CD8-positive, alpha-beta memory T cell (primary cell): ENCODE data around the gene C4BPA. TPM values are rescaled to one million over a fixed set of nuclear protein-coding genes. Genes with fewer than 3 reads are reported as not detected.

Source experiments
- CTCF ChIA-PET: fragments of 350-600 bp; sonication (Branson Sonifier 250); formaldehyde crosslinking; loops from one replicate; lab custom pipeline; 2021; ENCODE audit warnings: antibody characterized with exemption; lab: Charles Lee
- POLR2A ChIA-PET: fragments of 350-600 bp; sonication (Branson Sonifier 250); formaldehyde crosslinking; loops from one replicate; lab custom pipeline; 2021; ENCODE audit warnings: antibody characterized with exemption; lab: Charles Lee
- DNase-seq, 5 donors: peaks; one replicate each; pipeline versions ENCODE4 v3.0.0 to v3.0.0-alpha.2; 2020 to 2022; ENCODE audit warnings: mixed read lengths in 1 of 5
- H3K27ac ChIP-seq: one replicate; pipeline ENCODE4 v1.7.0; 2013; ENCODE audit warnings: low read depth, mild to moderate bottlenecking, low read length, moderate library complexity
- H3K27me3 ChIP-seq: 2 replicates; pipeline ENCODE4 v1.7.0; 2013; ENCODE audit warnings: low read length, mild to moderate bottlenecking; ENCODE audit not compliant: insufficient read depth, poor library complexity, severe bottlenecking
- H3K36me3 ChIP-seq: 2 replicates; pipeline ENCODE4 v1.7.0; 2013; ENCODE audit warnings: mild to moderate bottlenecking, low read length, moderate library complexity; ENCODE audit not compliant: insufficient read depth
- H3K4me1 ChIP-seq: 2 replicates; pipeline ENCODE4 v1.7.0; 2013; ENCODE audit warnings: mild to moderate bottlenecking, low read length, moderate library complexity; ENCODE audit not compliant: insufficient read depth
- H3K4me3 ChIP-seq: 2 replicates; pipeline ENCODE4 v1.7.0; 2013; ENCODE audit warnings: mild to moderate bottlenecking, low read length
- H3K9me3 ChIP-seq: 2 replicates; pipeline ENCODE4 v1.7.0; 2013; ENCODE audit warnings: mild to moderate bottlenecking, low read length
- H3K27ac Mint-ChIP-seq, 8 donors: one replicate each; pipeline ENCODE4 v1.8.0; 2020 to 2021; ENCODE audit warnings: mixed read lengths in 8 of 8, mild to moderate bottlenecking in 6 of 8, inconsistent platforms in 3 of 8, moderate library complexity in 3 of 8
- H3K27me3 Mint-ChIP-seq, 2 donors: one replicate each; pipeline ENCODE4 v1.8.0; 2020 to 2021; ENCODE audit warnings: mixed read lengths in 2 of 2, mild to moderate bottlenecking in 1 of 2, moderate library complexity in 1 of 2
- H3K36me3 Mint-ChIP-seq, 3 donors: one replicate each; pipeline ENCODE4 v1.8.0; 2020 to 2021; ENCODE audit warnings: mixed read lengths in 3 of 3, inconsistent platforms in 1 of 3, mild to moderate bottlenecking in 1 of 3
- H3K4me1 Mint-ChIP-seq, 3 donors: one replicate each; pipeline ENCODE4 v1.8.0; 2020 to 2021; ENCODE audit warnings: mixed read lengths in 3 of 3, inconsistent platforms in 1 of 3, mild to moderate bottlenecking in 1 of 3
- H3K4me3 Mint-ChIP-seq, 7 donors: one replicate each; pipeline ENCODE4 v1.8.0; 2020 to 2021; ENCODE audit warnings: mixed read lengths in 7 of 7, mild to moderate bottlenecking in 6 of 7, moderate library complexity in 4 of 7, inconsistent platforms in 2 of 7
- H3K9me3 Mint-ChIP-seq, 5 donors: one replicate each; pipeline ENCODE4 v1.8.0; 2020 to 2022; ENCODE audit warnings: mixed read lengths in 5 of 5, mild to moderate bottlenecking in 3 of 5, moderate library complexity in 2 of 5, inconsistent platforms in 1 of 5
- polyA plus RNA-seq: library from polyadenylated mRNA; unstranded; fragments of 300-500 nt; fragmentation: Illumina TruSeq; gene quantifications from one replicate; pipeline ENCODE4 v1.2.3, GENCODE V29; 2021
- total RNA-seq, 2 experiments: library from RNA; stranded (reverse); gene quantifications; one replicate each; pipeline ENCODE4 v1.2.3, GENCODE V29; 2021

C4BPA gene
- total RNA-seq (not detected), polyA plus RNA-seq (not detected)

- Histone ChIP-seq H3K4me1 (no peaks in the 10 kb centered on the region), H3K9me3 (no peaks in the 10 kb centered on the region), H3K36me3 (no peaks in the 10 kb centered on the region), H3K27ac (no peak within 1 kb of the TSS), H3K4me3 (no peak within 1 kb of the TSS), H3K27me3 (no peaks in the 10 kb centered on the region)
- POLR2A ChIA-PET: no interaction called here
- H3K4me3 Mint-ChIP-seq: peak within 1 kb of the TSS in 1 of 7 donors; percentile 23
- H3K27ac Mint-ChIP-seq: no peak within 1 kb of the TSS
- CTCF ChIA-PET: no interaction called here
- H3K27me3 Mint-ChIP-seq: peaks cover 15 to 36% of the 10 kb centered on the region in 2 donors
- no peaks in the 10 kb centered on the region for H3K36me3 Mint-ChIP-seq
- no peaks in the 10 kb centered on the region for H3K9me3 Mint-ChIP-seq
- no peak for DNase-seq
- H3K4me1 Mint-ChIP-seq: no peaks in the 10 kb centered on the region
Measured at GRCh38 chr1:207103892-207104373, at the start of gene C4BPA. TSS of gene C4BPA (plus strand) at chr1:207104233. CDS start at chr1:207113026, 8,793 bp downstream.

GRCh38 chr1:207054491-207054890 lies 49.5 kb upstream of the C4BPA start:
- Histone ChIP-seq H3K4me1 (peaks cover 25% of the 10 kb centered on the region), H3K27ac (no peak overlapping the region), H3K9me3 (no peaks in the 10 kb centered on the region), H3K4me3 (no peak overlapping the region), H3K27me3 (no peaks in the 10 kb centered on the region), H3K36me3 (peaks cover 2% of the 10 kb centered on the region)
- CTCF ChIA-PET: interaction anchor here (1.3 to 2.3 kb wide), 3 partner anchors 15 to 352 kb away, joined by 3 to 15 read pairs (median 3); no protein-coding TSS in a partner anchor
- Mint-ChIP-seq H3K36me3 (peaks cover 0 to 18% (median 0%) of the 10 kb centered on the region in 3 donors), H3K9me3 (no peaks in the 10 kb centered on the region), H3K4me1 (peaks cover 31 to 42% (median 36%) of the 10 kb centered on the region in 3 donors), H3K4me3 (peak overlapping the region in 6 of 7 donors; percentile 66 to 98 (median 93)), H3K27me3 (peaks cover 1 to 4% of the 10 kb centered on the region in 2 donors), H3K27ac (peak overlapping the region in 5 of 8 donors; percentile 10 to 98 (median 76))
- POLR2A ChIA-PET: no interaction called here
- DNase-seq: no peak

GRCh38 chr1:207055386-207056001 lies 48.5 kb upstream of the C4BPA start:
- POLR2A ChIA-PET: no interaction called here
- Mint-ChIP-seq H3K9me3 (no peaks in the 10 kb centered on the region), H3K27ac (peak overlapping the region in 1 of 8 donors; percentile 10), H3K4me3 (peak overlapping the region in 2 of 7 donors; percentile 4 to 89), H3K27me3 (peaks cover under 1 to 4% of the 10 kb centered on the region in 2 donors), H3K4me1 (peaks cover 24 to 34% (median 26%) of the 10 kb centered on the region in 3 donors), H3K36me3 (peaks cover 0 to 8% (median 0%) of the 10 kb centered on the region in 3 donors)
- CTCF ChIA-PET: interaction anchor here (1.0 kb wide), 1 partner anchor 17 kb away, joined by 3 read pairs; no protein-coding TSS in a partner anchor
- no peak overlapping the region for H3K4me3 ChIP-seq
- DNase-seq: no peak
- no peaks in the 10 kb centered on the region for H3K36me3 ChIP-seq
- no peaks in the 10 kb centered on the region for H3K27me3 ChIP-seq
- H3K27ac ChIP-seq: no peak overlapping the region
- H3K4me1 ChIP-seq: peaks cover 21% of the 10 kb centered on the region
- no peaks in the 10 kb centered on the region for H3K9me3 ChIP-seq

GRCh38 chr1:207056673-207057072 lies 47.4 kb upstream of the C4BPA start:
- Histone ChIP-seq H3K27ac (no peak overlapping the region), H3K27me3 (no peaks in the 10 kb centered on the region), H3K9me3 (no peaks in the 10 kb centered on the region), H3K36me3 (no peaks in the 10 kb centered on the region), H3K4me1 (peaks cover 14% of the 10 kb centered on the region), H3K4me3 (no peak overlapping the region)
- H3K27me3 Mint-ChIP-seq: peaks cover 0 to 4% of the 10 kb centered on the region in 2 donors
- no peak for DNase-seq
- CTCF ChIA-PET: interaction anchor here (1.0 kb wide), 1 partner anchor 16 kb away, joined by 3 read pairs; no protein-coding TSS in a partner anchor
- peak overlapping the region in 1 of 7 donors; percentile 56 for H3K4me3 Mint-ChIP-seq
- peak overlapping the region in 1 of 8 donors; percentile 1 for H3K27ac Mint-ChIP-seq
- POLR2A ChIA-PET: no interaction called here
- H3K4me1 Mint-ChIP-seq: peaks cover 16 to 26% (median 18%) of the 10 kb centered on the region in 3 donors
- H3K9me3 Mint-ChIP-seq: no peaks in the 10 kb centered on the region
- peaks cover 0 to 9% (median 0%) of the 10 kb centered on the region in 3 donors for H3K36me3 Mint-ChIP-seq

GRCh38 chr1:207058252-207058651 lies 45.8 kb upstream of the C4BPA start:
- Histone ChIP-seq H3K27ac (no peak overlapping the region), H3K27me3 (no peaks in the 10 kb centered on the region), H3K9me3 (no peaks in the 10 kb centered on the region), H3K4me3 (no peak overlapping the region), H3K4me1 (peaks cover 3% of the 10 kb centered on the region), H3K36me3 (no peaks in the 10 kb centered on the region)
- Mint-ChIP-seq H3K4me1 (peaks cover 3 to 10% (median 3%) of the 10 kb centered on the region in 3 donors), H3K4me3 (no peak overlapping the region), H3K9me3 (no peaks in the 10 kb centered on the region), H3K36me3 (peaks cover 0 to 13% (median 9%) of the 10 kb centered on the region in 3 donors), H3K27me3 (peaks cover 2 to 4% of the 10 kb centered on the region in 2 donors), H3K27ac (no peak overlapping the region)
- no peak for DNase-seq
- ChIA-PET POLR2A (no interaction called here), CTCF (interaction anchor here (0.7 to 1.1 kb wide), 3 partner anchors 8 to 396 kb away, joined by 3 read pairs; partner anchors contain the start of gene CR2)

GRCh38 chr1:207058878-207059867 lies 44.9 kb upstream of the C4BPA start:
- Mint-ChIP-seq H3K4me1 (peaks cover 0 to 4% (median 3%) of the 10 kb centered on the region in 3 donors), H3K4me3 (no peak overlapping the region)
- DNase-seq: no peak

GRCh38 chr1:207059881-207060280 lies 44.2 kb upstream of the C4BPA start:
- Histone ChIP-seq H3K27ac (no peak overlapping the region), H3K4me3 (no peak overlapping the region), H3K4me1 (no peaks in the 10 kb centered on the region), H3K36me3 (no peaks in the 10 kb centered on the region), H3K9me3 (no peaks in the 10 kb centered on the region), H3K27me3 (no peaks in the 10 kb centered on the region)
- no peaks in the 10 kb centered on the region for H3K9me3 Mint-ChIP-seq
- peaks cover 0 to 14% (median 12%) of the 10 kb centered on the region in 3 donors for H3K36me3 Mint-ChIP-seq
- H3K27ac Mint-ChIP-seq: no peak overlapping the region
- H3K27me3 Mint-ChIP-seq: peaks cover 2 to 4% of the 10 kb centered on the region in 2 donors
- H3K4me1 Mint-ChIP-seq: peaks cover 0 to 2% (median 0%) of the 10 kb centered on the region in 3 donors
- no peak overlapping the region for H3K4me3 Mint-ChIP-seq
- ChIA-PET POLR2A (no interaction called here), CTCF (interaction anchor here (1.6 kb wide), 1 partner anchor 16 kb away, joined by 9 read pairs; no protein-coding TSS in a partner anchor)
- DNase-seq: no peak

More at GRCh38 chr1:207058878-207059867, 44.9 kb upstream of the C4BPA start:
- H3K4me3 ChIP-seq: no peak overlapping the region
- H3K9me3 ChIP-seq: no peaks in the 10 kb centered on the region
- H3K36me3 ChIP-seq: no peaks in the 10 kb centered on the region
- CTCF ChIA-PET: no interaction called here
- H3K9me3 Mint-ChIP-seq: no peaks in the 10 kb centered on the region
- peaks cover 0 to 14% (median 9%) of the 10 kb centered on the region in 3 donors for H3K36me3 Mint-ChIP-seq
- no peaks in the 10 kb centered on the region for H3K4me1 ChIP-seq
- H3K27me3 Mint-ChIP-seq: peaks cover 2 to 4% of the 10 kb centered on the region in 2 donors
- POLR2A ChIA-PET: no interaction called here
- peak overlapping the region in 2 of 8 donors; percentile 1 to 71 for H3K27ac Mint-ChIP-seq
- H3K27me3 ChIP-seq: no peaks in the 10 kb centered on the region
- no peak overlapping the region for H3K27ac ChIP-seq
